Measurements from ENCODE around the gene DOK3. TPM values are rescaled to one million over a fixed set of nuclear protein-coding genes. Genes with fewer than 3 reads are reported as not detected.

DOK3 gene
- total RNA-seq, 1 donor from 2014 or later: 16.3 TPM

- H3K4me3 ChIP-seq (ENCODE audit: insufficient read depth, low read depth, low read length): no peak overlapping the region
- H3K79me2 ChIP-seq (ENCODE audit: insufficient read depth, low read length): peaks cover 29% of the 10 kb centered on the region
- H3K27ac ChIP-seq (ENCODE audit: low read depth, low read length): no peak overlapping the region
- H3K36me3 ChIP-seq (ENCODE audit: insufficient read depth, low read length): peaks cover 28% of the 10 kb centered on the region
- FAIRE-seq (no peak), DNase-seq (ENCODE audit: low read depth) (no peak)
- Mint-ChIP-seq H3K27me3 (ENCODE audit: low read depth, unreplicated experiment) (no peaks in the 10 kb centered on the region), H3K36me3 (ENCODE audit: low read depth, unreplicated experiment) (peaks cover 16% of the 10 kb centered on the region), H3K9me3 (ENCODE audit: unreplicated experiment) (no peaks in the 10 kb centered on the region), H3K4me3 (ENCODE audit: unreplicated experiment) (peak overlapping the region; percentile 74), H3K27ac (ENCODE audit: unreplicated experiment) (peak overlapping the region; percentile 81), H3K4me1 (ENCODE audit: low read depth, unreplicated experiment) (peaks cover 4% of the 10 kb centered on the region)
- H3K9ac ChIP-seq (ENCODE audit: low read length): no peak overlapping the region
- H4K20me1 ChIP-seq (ENCODE audit: insufficient read depth, low read length): peaks cover 29% of the 10 kb centered on the region
- H2AFZ ChIP-seq (ENCODE audit: low read depth, low read length): no peak overlapping the region
- TF ChIP-seq EZH2 (IDR thresholded peaks at IDR 0.05; ENCODE audit: insufficient read depth, low read length) (no peak), CTCF (IDR thresholded peaks at IDR 0.05; ENCODE audit: insufficient read depth, low read depth, low read length) (no peak)
- H3K9me3 ChIP-seq (ENCODE audit: insufficient read depth, low read depth, low read length): no peaks in the 10 kb centered on the region
- H3K4me1 ChIP-seq (ENCODE audit: insufficient read depth, low read length): peaks cover 16% of the 10 kb centered on the region
- H3K4me2 ChIP-seq (ENCODE audit: low read length): no peak overlapping the region
- no peaks in the 10 kb centered on the region for H3K27me3 ChIP-seq (ENCODE audit: insufficient read depth, low read length)
Measured at GRCh38 chr5:177520271-177520670, 10.6 kb upstream of the DOK3 start.

GRCh38 chr5:177519463-177520235 lies 10.0 kb upstream of the DOK3 start:
- Histone ChIP-seq H2AFZ (ENCODE audit: low read depth, low read length) (no peak overlapping the region), H3K27ac (ENCODE audit: low read depth, low read length) (no peak overlapping the region), H3K36me3 (ENCODE audit: insufficient read depth, low read length) (peaks cover 31% of the 10 kb centered on the region), H3K4me2 (ENCODE audit: low read length) (peak overlapping the region; percentile 45), H3K9me3 (ENCODE audit: insufficient read depth, low read depth, low read length) (no peaks in the 10 kb centered on the region), H3K27me3 (ENCODE audit: insufficient read depth, low read length) (no peaks in the 10 kb centered on the region), H3K79me2 (ENCODE audit: insufficient read depth, low read length) (peaks cover 35% of the 10 kb centered on the region), H3K4me3 (ENCODE audit: insufficient read depth, low read depth, low read length) (no peak overlapping the region), H3K9ac (ENCODE audit: low read length) (no peak overlapping the region), H4K20me1 (ENCODE audit: insufficient read depth, low read length) (peaks cover 33% of the 10 kb centered on the region), H3K4me1 (ENCODE audit: insufficient read depth, low read length) (peaks cover 16% of the 10 kb centered on the region)
- DNase-seq (ENCODE audit: low read depth) (no peak), FAIRE-seq (no peak)
- H3K4me3 Mint-ChIP-seq (ENCODE audit: unreplicated experiment): peak overlapping the region; percentile 51
- no peak overlapping the region for H3K27ac Mint-ChIP-seq (ENCODE audit: unreplicated experiment)
- H3K27me3 Mint-ChIP-seq (ENCODE audit: low read depth, unreplicated experiment): no peaks in the 10 kb centered on the region
- peaks cover 18% of the 10 kb centered on the region for H3K36me3 Mint-ChIP-seq (ENCODE audit: low read depth, unreplicated experiment)
- H3K4me1 Mint-ChIP-seq (ENCODE audit: low read depth, unreplicated experiment): peaks cover 7% of the 10 kb centered on the region
- no peaks in the 10 kb centered on the region for H3K9me3 Mint-ChIP-seq (ENCODE audit: unreplicated experiment)
- TF ChIP-seq CTCF (IDR thresholded peaks at IDR 0.05; ENCODE audit: insufficient read depth, low read depth, low read length) (no peak), EZH2 (IDR thresholded peaks at IDR 0.05; ENCODE audit: insufficient read depth, low read length) (no peak)
